Tibial artery (tissue), 4 donors: Measurements from ENCODE around the gene TIGD4.

Source experiments
- DNase-seq, 2 donors: peaks; one replicate each; pipeline ENCODE4 v3.0.0-alpha.2; 2019
- H3K27ac ChIP-seq, 2 donors: fragments of 200-600 bp; sonication (generic) in 1 of 2; 1 replicate in 1 of 2; 2 replicates in 1 of 2; pipeline ENCODE4 v1.5.1; 2018 to 2019; ENCODE audit warnings: mild to moderate bottlenecking in 1 of 2
- H3K27me3 ChIP-seq, 2 donors: fragments of 200-600 bp; sonication (generic) in 1 of 2; one replicate each; pipeline versions ENCODE4 v1.5.1 to v1.6.0; 2016 to 2019
- H3K36me3 ChIP-seq, 3 donors: fragments of 200-600 bp; sonication (generic) in 2 of 3; one replicate each; pipeline ENCODE4 v1.5.1; 2016 to 2019; ENCODE audit warnings: mild to moderate bottlenecking in 2 of 3
- H3K4me1 ChIP-seq, 4 donors: fragments of 200-600 bp; sonication (generic) in 2 of 4; 1 replicate in 3 of 4; 2 replicates in 1 of 4; pipeline ENCODE4 v1.5.1; 2016 to 2019
- H3K4me3 ChIP-seq, 2 donors: fragments of 200-600 bp; sonication (generic) in 1 of 2; 1 replicate in 1 of 2; 2 replicates in 1 of 2; pipeline ENCODE4 v1.5.1; 2018 to 2019; ENCODE audit warnings: mild to moderate bottlenecking in 2 of 2
- H3K9me3 ChIP-seq, 3 donors: fragments of 200-600 bp; sonication (generic) in 1 of 3; one replicate each; pipeline ENCODE4 v1.5.1; 2016 to 2019
- CTCF ChIP-seq, 2 experiments: fragments of 200-600 bp in 1 of 2; fragments of 450-650 bp in 1 of 2; IDR thresholded peaks; one replicate each; pipeline ENCODE4 v1.5.1; 2017 to 2019; ENCODE audit warnings: antibody characterized with exemption in 2 of 2, mild to moderate bottlenecking in 1 of 2, moderate library complexity in 1 of 2
- intact Hi-C: fragments of 100-400 bp; cut with DNase I; formaldehyde crosslinking; loops from one replicate; pipeline ENCODE4 v1.15.0; 2023; ENCODE audit warnings: low total_unique reads

Gene TIGD4

GRCh38 chr4:152729466-152729865 is 50.1 kb downstream of the TIGD4 start:
- no peak for DNase-seq
- H3K4me3 ChIP-seq = no peak overlapping the region
- TF ChIP-seq CTCF (IDR thresholded peaks at IDR 0.05) = no peak
- no peaks in the 10 kb centered on the region for H3K4me1 ChIP-seq
- H3K27me3 ChIP-seq = peaks cover 0 to 6% of the 10 kb centered on the region in 2 donors
- no peaks in the 10 kb centered on the region for H3K9me3 ChIP-seq
- H3K36me3 ChIP-seq = no peaks in the 10 kb centered on the region
- intact Hi-C loops = no loop called here
- no peak overlapping the region for H3K27ac ChIP-seq

DNA sequence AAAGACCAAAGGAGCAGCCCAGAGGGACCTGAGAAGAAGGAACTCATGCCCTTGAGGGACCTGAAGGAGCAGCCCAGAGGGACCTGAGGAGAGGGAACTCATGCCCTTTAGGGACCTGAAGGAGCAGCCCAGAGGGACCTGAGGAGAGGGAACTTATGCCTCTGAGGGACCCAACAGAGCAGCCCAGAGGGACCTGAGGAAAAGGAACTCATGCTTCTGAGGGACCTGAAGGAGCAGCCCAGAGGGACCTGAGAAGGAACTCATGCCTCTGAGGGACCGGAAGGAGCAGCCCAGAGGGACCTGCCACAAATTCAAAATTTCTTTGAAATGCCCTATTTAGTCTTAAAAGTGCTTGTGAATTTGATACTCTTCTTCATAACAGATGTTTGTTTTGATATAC is 51.2 kb downstream of the TIGD4 start:
- Histone ChIP-seq H3K4me3 (no peak overlapping the region), H3K27me3 (peaks cover 0 to 6% of the 10 kb centered on the region in 2 donors), H3K36me3 (no peaks in the 10 kb centered on the region), H3K9me3 (no peaks in the 10 kb centered on the region), H3K27ac (no peak overlapping the region), H3K4me1 (no peaks in the 10 kb centered on the region)
- TF ChIP-seq CTCF (IDR thresholded peaks at IDR 0.05) = no peak
- intact Hi-C loops = no loop called here
- no peak for DNase-seq

DNA sequence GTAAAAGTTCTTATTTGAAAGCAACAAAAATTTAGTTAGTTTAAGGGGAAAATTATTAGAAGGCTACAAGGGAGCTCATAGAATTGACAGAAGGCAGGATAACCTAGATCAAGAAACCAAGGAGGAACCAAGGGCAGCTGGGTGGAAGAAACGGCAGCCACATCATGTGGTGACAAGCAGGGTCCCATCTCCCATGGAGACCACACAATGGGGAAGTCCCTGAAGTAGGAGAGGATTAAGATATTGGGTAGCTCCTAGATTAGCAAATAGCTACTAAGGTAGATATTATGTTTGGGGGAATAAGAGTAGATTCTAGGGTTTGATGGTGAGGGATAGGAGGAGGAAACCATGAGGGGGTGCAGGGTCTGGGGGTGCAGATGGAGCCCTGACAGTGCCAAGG is 51.7 kb downstream of the TIGD4 start:
- no peak for DNase-seq
- H3K36me3 ChIP-seq = no peaks in the 10 kb centered on the region

DNA sequence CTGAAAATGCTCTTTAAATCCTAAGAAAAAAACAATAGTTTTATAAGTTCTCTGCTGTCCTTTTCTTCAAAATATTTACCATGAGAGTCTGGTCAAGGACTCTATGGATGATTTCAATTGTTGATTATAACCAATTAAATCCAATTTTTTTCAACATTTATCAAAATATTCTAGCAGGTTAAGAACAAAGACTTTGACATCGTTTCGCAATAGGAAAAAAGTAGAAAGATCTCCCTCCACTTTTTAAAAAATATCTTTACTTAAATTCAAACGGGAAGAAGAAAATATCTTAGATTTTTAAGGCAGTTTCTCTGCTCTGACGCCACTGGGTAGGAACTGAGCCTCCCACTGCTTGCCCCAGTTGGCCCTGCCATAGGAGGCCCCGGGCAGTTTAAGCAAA is 55.0 kb downstream of the TIGD4 start:
- Histone ChIP-seq H3K4me3 (no peak overlapping the region), H3K4me1 (no peaks in the 10 kb centered on the region), H3K27ac (no peak overlapping the region), H3K9me3 (no peaks in the 10 kb centered on the region), H3K27me3 (peaks cover 0 to 6% of the 10 kb centered on the region in 2 donors), H3K36me3 (no peaks in the 10 kb centered on the region)
- intact Hi-C loops = no loop called here
- DNase-seq = no peak
- no peak for TF ChIP-seq CTCF (IDR thresholded peaks at IDR 0.05)

More for the DNA sequence above, 51.7 kb downstream of the TIGD4 start:
- H3K9me3 ChIP-seq = no peaks in the 10 kb centered on the region
- no peaks in the 10 kb centered on the region for H3K4me1 ChIP-seq
- no peak overlapping the region for H3K4me3 ChIP-seq
- TF ChIP-seq CTCF (IDR thresholded peaks at IDR 0.05) = no peak
- no peak overlapping the region for H3K27ac ChIP-seq
- H3K27me3 ChIP-seq = peaks cover 0 to 6% of the 10 kb centered on the region in 2 donors
- intact Hi-C loops = no loop called here

DNA sequence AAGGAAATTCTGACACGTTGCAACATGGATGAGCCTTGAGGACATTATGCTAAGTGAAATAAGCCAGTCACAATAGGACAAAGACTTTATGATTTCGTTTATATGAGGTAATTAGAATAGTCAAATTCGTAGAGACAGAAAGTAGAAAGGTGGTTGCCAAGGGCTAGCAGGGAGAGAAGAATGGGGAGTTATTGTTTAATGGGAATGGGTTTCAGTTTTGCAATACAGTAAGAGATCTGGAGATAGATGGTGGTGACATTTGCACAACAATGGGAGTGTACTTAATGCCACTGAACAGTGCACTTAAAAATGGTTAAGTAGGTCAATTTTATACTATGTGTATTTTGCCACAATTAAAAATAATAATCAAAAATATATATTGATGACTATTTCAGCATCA is 56.3 kb downstream of the TIGD4 start:
- no peaks in the 10 kb centered on the region for H3K9me3 ChIP-seq
- no peaks in the 10 kb centered on the region for H3K4me1 ChIP-seq
- TF ChIP-seq CTCF (IDR thresholded peaks at IDR 0.05) = no peak
- peaks cover 0 to 6% of the 10 kb centered on the region in 2 donors for H3K27me3 ChIP-seq
- no peak overlapping the region for H3K27ac ChIP-seq
- intact Hi-C loops = no loop called here
- no peak for DNase-seq
- no peaks in the 10 kb centered on the region for H3K36me3 ChIP-seq
- no peak overlapping the region for H3K4me3 ChIP-seq
